ENCODE measurements around the gene SH3PXD2A.

GRCh38 chr10:103805781-103806180 lies 49.6 kb downstream of the SH3PXD2A start:
- TF ChIP-seq TAF1 (IDR thresholded peaks at IDR 0.05; ENCODE audit: low read depth, low read length) (no peak), POLR2A (IDR thresholded peaks at IDR 0.05; ENCODE audit: low read depth, low read length) (no peak), POLR2AphosphoS5 (IDR thresholded peaks at IDR 0.05; ENCODE audit: low read depth, low read length) (no peak), POU2F2 (IDR thresholded peaks at IDR 0.05; ENCODE audit: low read depth, low read length) (no peak)

All from GM12891 (cell line).